MCF 10A (cell line): Measurements from ENCODE around the gene ME3. TPM values are rescaled to one million over a fixed set of nuclear protein-coding genes. Genes with fewer than 3 reads are reported as not detected.

Experiments
- BruUV-seq: library from RNA; stranded (reverse); fragments of 400-500 nt; replicated peaks from 2 replicates; lab custom pipeline; 2021; lab: Mats Ljungman, UMichigan
- CTCF ChIA-PET: fragments of 300-600 bp; sonication (Branson Sonifier 250); formaldehyde crosslinking; extraction: SDS; loops from one replicate; lab custom pipeline; 2021; ENCODE audit warnings: antibody characterized with exemption, inconsistent platforms; lab: Yijun Ruan, JAX
- POLR2A ChIA-PET: fragments of 300-600, 350-650 bp; sonication (Branson Sonifier 250); formaldehyde crosslinking; extraction: SDS; loops from one replicate; lab custom pipeline; 2020; ENCODE audit warnings: antibody characterized with exemption, inconsistent platforms; lab: Yijun Ruan, JAX
- DNase-seq: peaks from one replicate; pipeline ENCODE4 v3.0.0-alpha.2; 2018; ENCODE audit not compliant: unreplicated experiment
- H3K27ac Mint-ChIP-seq: one replicate; pipeline ENCODE4 v1.8.0; 2022; ENCODE audit warnings: mild to moderate bottlenecking, low read depth, mixed read lengths; ENCODE audit not compliant: unreplicated experiment
- H3K27me3 Mint-ChIP-seq: one replicate; pipeline ENCODE4 v1.8.0; 2022; ENCODE audit warnings: mixed read lengths; ENCODE audit not compliant: insufficient read depth, unreplicated experiment
- H3K36me3 Mint-ChIP-seq: one replicate; pipeline ENCODE4 v1.8.0; 2022; ENCODE audit warnings: mild to moderate bottlenecking, moderate library complexity, mixed read lengths; ENCODE audit not compliant: insufficient read depth, unreplicated experiment
- H3K4me1 Mint-ChIP-seq: one replicate; pipeline ENCODE4 v1.8.0; 2022; ENCODE audit warnings: mixed read lengths; ENCODE audit not compliant: insufficient read depth, unreplicated experiment
- H3K4me3 Mint-ChIP-seq: one replicate; pipeline ENCODE4 v1.8.0; 2022; ENCODE audit warnings: mild to moderate bottlenecking, moderate library complexity, mixed read lengths; ENCODE audit not compliant: unreplicated experiment
- H3K9me3 Mint-ChIP-seq: one replicate; pipeline ENCODE4 v1.8.0; 2022; ENCODE audit warnings: mixed read lengths; ENCODE audit not compliant: unreplicated experiment
- CTCF ChIP-seq: fragments of 200-600 bp; IDR thresholded peaks from one replicate; pipeline ENCODE4 v1.8.0; 2022; ENCODE audit warnings: antibody characterized with exemption, mild to moderate bottlenecking; ENCODE audit not compliant: unreplicated experiment
- intact Hi-C: fragments of 100-400 bp; cut with micrococcal nuclease; formaldehyde crosslinking; loops from 2 replicates; pipeline ENCODE4 v1.14.1; 2022
- total RNA-seq: library from RNA; stranded (reverse); gene quantifications from 2 replicates; pipeline ENCODE4 v1.2.3, GENCODE V29; 2022

ME3 gene
- total RNA-seq, 1 experiment from 2014 or later, result not detected

- no TSS peak for BruUV-seq
- ChIA-PET POLR2A (interaction anchor here (1.3 kb wide), 1 partner anchor 150 kb away, joined by 5 read pairs; no protein-coding TSS in a partner anchor), CTCF (interaction anchor here (0.6 to 6.1 kb wide), 12 partner anchors 11 to 829 kb away, joined by 3 to 57 read pairs (median 14); no protein-coding TSS in a partner anchor)
- H3K27ac Mint-ChIP-seq, result no peak overlapping the region
- DNase-seq, result no peak
- H3K4me3 Mint-ChIP-seq, result no peak overlapping the region
- no peaks in the 10 kb centered on the region for H3K36me3 Mint-ChIP-seq
- TF ChIP-seq CTCF, result no peak
- H3K27me3 Mint-ChIP-seq, result no peaks in the 10 kb centered on the region
- no peaks in the 10 kb centered on the region for H3K9me3 Mint-ChIP-seq
- H3K4me1 Mint-ChIP-seq, result peaks cover 26% of the 10 kb centered on the region
- intact Hi-C loops, result loop anchor here (5.0 kb wide), 3 partner anchors 96 to 601 kb away; partner anchors contain the start of genes CCDC83 and PRSS23
Measured at GRCh38 chr11:86458294-86459001, 214.0 kb downstream of the ME3 start.

GRCh38 chr11:86456075-86456939 is 216.1 kb downstream of the ME3 start:
- POLR2A ChIA-PET, result interaction anchor here (0.5 to 1.3 kb wide), 3 partner anchors 240 to 361 kb away, joined by 3 to 4 read pairs (median 3); no protein-coding TSS in a partner anchor
- Mint-ChIP-seq H3K27ac (no peak overlapping the region), H3K27me3 (no peaks in the 10 kb centered on the region), H3K9me3 (no peaks in the 10 kb centered on the region), H3K4me1 (peaks cover 26% of the 10 kb centered on the region), H3K4me3 (no peak overlapping the region), H3K36me3 (no peaks in the 10 kb centered on the region)
- CTCF ChIA-PET, result interaction anchor here (0.5 to 6.1 kb wide), 51 partner anchors 8 to 601 kb away, joined by 3 to 57 read pairs (median 4); partner anchors contain the start of genes CCDC83 and PRSS23
- peak; percentile 78 for TF ChIP-seq CTCF
- intact Hi-C loops, result loop anchor here (1.0 to 5.0 kb wide), 9 partner anchors 94 to 599 kb away; partner anchors contain the start of genes CCDC83 and PRSS23
- no TSS peak for BruUV-seq
- peak; percentile 86 for DNase-seq

DNA sequence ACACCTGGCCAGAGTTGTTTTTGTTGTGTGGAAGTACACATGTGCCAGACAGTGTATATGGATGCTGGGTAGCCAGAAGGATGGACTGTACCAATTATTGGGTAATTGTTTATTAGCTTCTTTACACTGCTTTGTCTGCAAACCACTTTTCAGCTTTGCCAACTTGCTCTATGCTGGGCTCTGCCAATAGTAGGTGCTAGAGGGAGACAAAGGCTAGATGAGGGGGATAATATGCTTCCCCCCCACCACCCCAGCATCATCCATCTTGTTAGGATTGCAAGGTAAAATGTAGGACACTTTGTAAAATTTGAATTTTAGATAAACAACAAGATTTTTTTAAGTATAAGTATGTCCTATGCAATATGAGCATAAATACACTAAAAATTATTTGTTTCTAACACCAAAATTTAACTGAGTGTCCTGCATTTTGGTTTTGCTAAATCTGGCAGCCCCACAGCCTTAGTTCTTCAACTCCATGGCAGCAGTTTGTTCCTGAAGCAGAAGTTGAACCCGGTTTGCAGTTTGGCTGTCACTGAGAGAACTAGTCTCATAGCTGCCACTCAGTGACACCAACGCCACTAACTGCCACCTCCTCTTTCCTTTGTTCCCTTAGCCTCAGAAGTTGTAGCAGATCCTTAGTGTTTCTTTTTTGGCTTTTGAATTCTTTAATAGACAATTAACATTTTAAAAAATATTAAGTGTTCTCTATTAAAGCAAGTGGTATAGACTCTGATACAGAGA is 219.0 kb downstream of the ME3 start:
- H3K27ac Mint-ChIP-seq, result no peak overlapping the region
- CTCF ChIA-PET, result interaction anchor here (0.6 to 6.1 kb wide), 11 partner anchors 32 to 534 kb away, joined by 3 to 57 read pairs (median 6); partner anchors contain the start of gene PRSS23
- POLR2A ChIA-PET, result interaction anchor here (0.9 kb wide), 1 partner anchor 92 kb away, joined by 3 read pairs; no protein-coding TSS in a partner anchor

More for the DNA sequence above, 219.0 kb downstream of the ME3 start:
- Mint-ChIP-seq H3K9me3 (no peaks in the 10 kb centered on the region), H3K4me1 (peaks cover 3% of the 10 kb centered on the region), H3K27me3 (no peaks in the 10 kb centered on the region), H3K36me3 (no peaks in the 10 kb centered on the region), H3K4me3 (no peak overlapping the region)
- DNase-seq, result no peak
- TF ChIP-seq CTCF, result no peak
- no TSS peak for BruUV-seq
- intact Hi-C loops, result no loop called here
